H1 (cell line): ENCODE data around the gene TMC4. TPM values are rescaled to one million over a fixed set of nuclear protein-coding genes. Genes with fewer than 3 reads are reported as not detected.

Experiments used
- CTCF ChIA-PET: fragments of 300-600 bp; sonication (Branson Sonifier 250); formaldehyde crosslinking; loops from one replicate; lab custom pipeline; 2021; ENCODE audit not compliant: partially characterized antibody; lab: Charles Lee
- POLR2A ChIA-PET: fragments of 300-600 bp; sonication (Branson Sonifier 250); formaldehyde crosslinking; loops from one replicate; lab custom pipeline; 2021; ENCODE audit warnings: inconsistent platforms; ENCODE audit not compliant: partially characterized antibody; lab: Charles Lee
- DNase-seq, 2 experiments: peaks; one replicate each; pipeline versions ENCODE4 v3.0.0 to v3.0.0-alpha.2; 2010 to 2022; ENCODE audit warnings: low spot score in 2 of 2, low read depth in 1 of 2, mixed read lengths in 1 of 2
- FAIRE-seq: peaks from 2 replicates; lab custom pipeline; 2011; peaks lifted over from hg19 to GRCh38; lab: Jason Lieb, UNC
- H2AFZ ChIP-seq: 2 replicates; pipeline ENCODE4 v1.8.1; 2012; ENCODE audit warnings: low read length, inconsistent platforms
- H2AK5ac ChIP-seq: 2 replicates; pipeline ENCODE4 v1.6.1; 2013; ENCODE audit warnings: low read depth, low read length
- H2BK120ac ChIP-seq: replicated peaks from 2 replicates; pipeline ENCODE3; 2013; ENCODE audit warnings: low read depth, low read length, inconsistent platforms
- H2BK12ac ChIP-seq: 2 replicates; pipeline ENCODE4 v1.6.1; 2013; ENCODE audit warnings: low read depth, low read length
- H2BK15ac ChIP-seq: 2 replicates; pipeline ENCODE4 v1.6.1; 2013; ENCODE audit warnings: low read length
- H2BK20ac ChIP-seq: 2 replicates; pipeline ENCODE4 v1.6.1; 2013; ENCODE audit warnings: low read length
- H2BK5ac ChIP-seq: 2 replicates; pipeline ENCODE4 v1.6.1; 2013; ENCODE audit warnings: low read depth, low read length
- H3K14ac ChIP-seq: 2 replicates; pipeline ENCODE4 v1.6.1; 2013; ENCODE audit warnings: inconsistent platforms; ENCODE audit not compliant: insufficient read length
- H3K18ac ChIP-seq: 2 replicates; pipeline ENCODE4 v1.6.1; 2013; ENCODE audit warnings: low read length; ENCODE audit errors: extremely low read depth
- H3K23ac ChIP-seq: 2 replicates; pipeline ENCODE4 v1.6.1; 2013; ENCODE audit warnings: inconsistent platforms; ENCODE audit not compliant: insufficient read length
- H3K23me2 ChIP-seq: 2 replicates; pipeline ENCODE4 v1.6.1; 2013; ENCODE audit warnings: low read depth, low read length
- H3K27ac ChIP-seq: 2 replicates; pipeline ENCODE4 v1.6.1; 2011; ENCODE audit warnings: low read depth, low read length, inconsistent platforms
- H3K27me3 ChIP-seq, 4 experiments: replicated peaks in 1 of 4; 1 replicate in 1 of 4; 2 replicates in 3 of 4; pipeline versions ENCODE4 v1.6.1 to v1.8.1; 2011 to 2013; ENCODE audit warnings: low read length in 3 of 4, mild to moderate bottlenecking in 3 of 4, inconsistent platforms in 2 of 4, mixed read lengths in 2 of 4, moderate library complexity in 1 of 4; ENCODE audit not compliant: control insufficient read depth in 3 of 4, insufficient read depth in 3 of 4; ENCODE audit errors: extremely low read depth in 1 of 4
- H3K36me3 ChIP-seq, 4 experiments: 2 replicates each; pipeline versions ENCODE4 v1.6.1 to v1.8.1; 2011 to 2013; ENCODE audit warnings: mild to moderate bottlenecking in 4 of 4, low read length in 3 of 4, moderate library complexity in 2 of 4, control low read depth in 1 of 4, inconsistent platforms in 1 of 4; ENCODE audit not compliant: insufficient read depth in 4 of 4, control insufficient read depth in 2 of 4
- H3K4ac ChIP-seq: replicated peaks from 2 replicates; pipeline ENCODE3; 2013; ENCODE audit warnings: low read length, low read depth, mixed read lengths, inconsistent platforms; ENCODE audit not compliant: insufficient read length
- H3K4me1 ChIP-seq, 4 experiments: replicated peaks in 1 of 4; 1 replicate in 1 of 4; 2 replicates in 3 of 4; pipeline versions ENCODE4 v1.6.1 to v1.8.1; 2011 to 2013; ENCODE audit warnings: low read length in 3 of 4, inconsistent platforms in 2 of 4, mixed read lengths in 1 of 4; ENCODE audit not compliant: insufficient read depth in 4 of 4, control insufficient read depth in 3 of 4
- H3K4me2 ChIP-seq, 2 experiments: 2 replicates each; pipeline versions ENCODE4 v1.6.1 to v1.8.1; 2011 to 2013; ENCODE audit warnings: low read depth in 2 of 2, low read length in 2 of 2, control low read depth in 1 of 2, inconsistent platforms in 1 of 2, mild to moderate bottlenecking in 1 of 2; ENCODE audit not compliant: insufficient read depth in 1 of 2
- H3K4me3 ChIP-seq, 4 experiments: fragments of 200-600, 300-600 bp in 1 of 4; sonication (generic), shearing (Covaris generic), sonication (Bioruptor Twin) in 1 of 4; 2 replicates each; pipeline versions ENCODE4 v1.5.1 to v1.8.1; 2011 to 2016; ENCODE audit warnings: low read length in 4 of 4, low read depth in 3 of 4, control low read depth in 2 of 4, inconsistent platforms in 2 of 4, mild to moderate bottlenecking in 2 of 4, mixed read lengths in 1 of 4, moderate library complexity in 1 of 4; ENCODE audit not compliant: insufficient read depth in 2 of 4; ENCODE audit errors: extremely low read depth in 1 of 4
- H3K56ac ChIP-seq: replicated peaks from 2 replicates; pipeline ENCODE3; 2013; ENCODE audit warnings: low read depth, mild to moderate bottlenecking, mixed read lengths, low read length, inconsistent platforms; ENCODE audit not compliant: insufficient read length
- H3K79me1 ChIP-seq: 2 replicates; pipeline ENCODE4 v1.6.1; 2013; ENCODE audit warnings: low read depth, low read length, control low read depth
- H3K79me2 ChIP-seq, 2 experiments: 2 replicates each; pipeline versions ENCODE4 v1.6.1 to v1.8.1; 2012 to 2013; ENCODE audit warnings: low read length in 2 of 2, mild to moderate bottlenecking in 2 of 2, inconsistent platforms in 1 of 2; ENCODE audit not compliant: insufficient read depth in 2 of 2, control insufficient read depth in 1 of 2
- H3K9ac ChIP-seq, 4 experiments: replicated peaks in 1 of 4; 1 replicate in 1 of 4; 2 replicates in 3 of 4; pipeline versions ENCODE4 v1.6.1 to v1.8.1; 2011 to 2013; ENCODE audit warnings: low read depth in 3 of 4, low read length in 3 of 4, control low read depth in 2 of 4, mild to moderate bottlenecking in 2 of 4, moderate library complexity in 2 of 4, inconsistent platforms in 1 of 4; ENCODE audit errors: extremely low read depth in 1 of 4
- H3K9me3 ChIP-seq, 2 experiments: 2 replicates each; pipeline versions ENCODE4 v1.6.1 to v1.8.1; 2012 to 2013; ENCODE audit warnings: mild to moderate bottlenecking in 2 of 2, moderate library complexity in 2 of 2, control low read depth in 1 of 2, inconsistent platforms in 1 of 2, low read depth in 1 of 2, low read length in 1 of 2, mixed read lengths in 1 of 2; ENCODE audit not compliant: insufficient read depth in 2 of 2
- H4K20me1 ChIP-seq, 2 experiments: replicated peaks in 1 of 2; 2 replicates each; pipeline versions ENCODE3 to v1.8.1; 2011 to 2013; ENCODE audit warnings: inconsistent platforms in 2 of 2, low read length in 2 of 2, mild to moderate bottlenecking in 1 of 2; ENCODE audit not compliant: insufficient read depth in 2 of 2, control insufficient read depth in 1 of 2
- H4K5ac ChIP-seq: 2 replicates; pipeline ENCODE4 v1.6.1; 2013; ENCODE audit warnings: low read length, low read depth, mixed read lengths, inconsistent platforms; ENCODE audit not compliant: insufficient read length
- H4K8ac ChIP-seq: 2 replicates; pipeline ENCODE4 v1.8.0; 2013; ENCODE audit warnings: mild to moderate bottlenecking, moderate library complexity, low read length, inconsistent platforms; ENCODE audit not compliant: insufficient read depth; ENCODE audit errors: extremely low read depth
- H4K91ac ChIP-seq: replicated peaks from 2 replicates; pipeline ENCODE3; 2013; ENCODE audit warnings: low read length, mixed read lengths, inconsistent platforms; ENCODE audit not compliant: insufficient read length
- CHD1 ChIP-seq: IDR thresholded peaks from 2 replicates; pipeline ENCODE4 v1.6.1; 2012; ENCODE audit warnings: low read depth, low read length, improper control_type of control experiment
- E2F6 ChIP-seq: IDR thresholded peaks from 2 replicates; pipeline ENCODE4 v1.6.1; 2012; ENCODE audit warnings: inconsistent platforms
- GABPA ChIP-seq: IDR thresholded peaks from 2 replicates; pipeline ENCODE4 v1.6.1; 2011; ENCODE audit warnings: mild to moderate bottlenecking, low read length, moderate library complexity, borderline replicate concordance; ENCODE audit not compliant: insufficient read depth
- HDAC6 ChIP-seq: IDR thresholded peaks from one replicate; pipeline ENCODE4 v1.7.1; 2012; ENCODE audit warnings: low read depth, mild to moderate bottlenecking, inconsistent platforms, low read length, moderate library complexity
- KDM4A ChIP-seq: IDR thresholded peaks from one replicate; pipeline ENCODE4 v1.7.1; 2012; ENCODE audit warnings: low read depth, mild to moderate bottlenecking, moderate library complexity, low read length, inconsistent platforms; ENCODE audit not compliant: severe bottlenecking
- MAX ChIP-seq: IDR thresholded peaks from 2 replicates; pipeline ENCODE4 v1.6.1; 2012; ENCODE audit warnings: inconsistent platforms
- PHF8 ChIP-seq: fragments of 200-600 bp; sonication (generic); conservative IDR thresholded peaks from 2 replicates; pipeline ENCODE4 v1.7.1; 2012; ENCODE audit warnings: low read depth, mild to moderate bottlenecking, inconsistent platforms, low read length, moderate library complexity
- SAP30 ChIP-seq: fragments of 300-600 bp; sonication (generic); IDR thresholded peaks from 2 replicates; pipeline ENCODE4 v1.7.1; 2012; ENCODE audit warnings: low read length, moderate library complexity, mild to moderate bottlenecking, inconsistent platforms; ENCODE audit not compliant: insufficient read depth, insufficient replicate concordance
- WGBS, 2 experiments: shearing (Covaris generic) in 1 of 2; methylation state at CpG; one replicate each; pipeline versions ENCODE4 v1.1.6 to v1.1.7; 2013 to 2015; ENCODE audit warnings: low lambda C conversion rate in 2 of 2, mixed read lengths in 2 of 2, inconsistent platforms in 1 of 2, low coverage in 1 of 2, missing lambda C conversion rate in 1 of 2; ENCODE audit not compliant: insufficient replicate concordance in 2 of 2, insufficient coverage in 1 of 2, insufficient read length in 1 of 2; ENCODE audit errors: extremely low coverage in 1 of 2, missing lambda C conversion rate in 1 of 2; 5-methylcytosine and 5-hydroxymethylcytosine counted together
- polyA plus RNA-seq, 7 experiments: library from polyadenylated mRNA; depleted of rRNA in 3 of 7; stranded (reverse) in 5 of 7; unstranded in 2 of 7; fragments of >200 nt in 5 of 7; fragments of 200-250 nt in 2 of 7; gene quantifications; 1 replicate in 5 of 7; 2 replicates in 1 of 7; 4 replicates in 1 of 7; pipeline versions ENCODE4 v1.2.1 to v1.2.3, GENCODE V29; 2011 to 2013; ENCODE audit warnings: missing spikeins in 2 of 7, mixed read lengths in 2 of 7
- total RNA-seq: library from RNA; stranded (reverse); fragmentation: NEBNext Ultra II Directional; extraction: Animal tissue kit (Norgen Biotek cat#: 25700); gene quantifications from 2 replicates; pipeline ENCODE4 v1.2.1, GENCODE V29; 2021

Gene TMC4
- total and polyA plus RNA-seq, 2 of the 8 experiments (the other 6 are each of a cell fraction or from before 2014, with no cell fraction given): 5.5 to 6.3 TPM

- H3K4ac ChIP-seq: no peak within 1 kb of the TSS
- peak within 1 kb of the TSS; percentile 85 to 99 for H3K4me2 ChIP-seq
- DNase-seq (peak in 1 of 2 experiments; percentile 67), FAIRE-seq (no peak)
- no peak within 1 kb of the TSS for H3K14ac ChIP-seq
- peak within 1 kb of the TSS; percentile 66 for H3K56ac ChIP-seq
- peaks cover 0 to 26% (median 7%) of the 10 kb centered on the region in 4 experiments; a peak in 5 of 7 replicates for H3K4me1 ChIP-seq
- H2BK5ac ChIP-seq: peak within 1 kb of the TSS; percentile 89; the same call in 1 of the 2 replicates
- peaks cover 27 to 50% of the 10 kb centered on the region in 2 experiments for H3K79me2 ChIP-seq
- WGBS, 2 experiments: 3% methylated on average over 18 of the region's 103 CpGs; no CpG with 5 or more reads in 1 of the 2 experiments
- peak within 1 kb of the TSS; percentile 53 for H2AFZ ChIP-seq
- peaks cover 21 to 39% of the 10 kb centered on the region in 2 experiments for H4K20me1 ChIP-seq
- H3K23ac ChIP-seq: no peak within 1 kb of the TSS
- H3K9ac ChIP-seq: peak within 1 kb of the TSS; percentile 63 to 93 (median 86)
- peaks cover 3 to 9% of the 10 kb centered on the region in 2 experiments; a peak in 3 of 4 replicates for H3K9me3 ChIP-seq
- peaks cover 23% of the 10 kb centered on the region for H3K79me1 ChIP-seq
- peak within 1 kb of the TSS; percentile 24; the same call in 1 of the 2 replicates for H3K18ac ChIP-seq
- peak within 1 kb of the TSS; percentile 95; the same call in 1 of the 2 replicates for H4K8ac ChIP-seq
- H2BK120ac ChIP-seq: no peak within 1 kb of the TSS
- no peak within 1 kb of the TSS for H2BK20ac ChIP-seq
- ChIA-PET CTCF (interaction anchor here (0.6 to 2.8 kb wide), 8 partner anchors 10 to 317 kb away, joined by 3 to 10 read pairs (median 3); no protein-coding TSS in a partner anchor), POLR2A (interaction anchor here (0.8 to 15.7 kb wide), 24 partner anchors 9 to 270 kb away, joined by 3 to 348 read pairs (median 5); partner anchors contain the start of genes LENG1, MBOAT7, MYADM and NDUFA3)
- peaks cover under 1 to 14% (median 8%) of the 10 kb centered on the region in 4 experiments; a peak in 5 of 8 replicates for H3K36me3 ChIP-seq
- no peaks in the 10 kb centered on the region for H3K27me3 ChIP-seq
- no peak within 1 kb of the TSS for H2AK5ac ChIP-seq
- H3K27ac ChIP-seq: peak within 1 kb of the TSS; percentile 90
- no peak within 1 kb of the TSS for H4K5ac ChIP-seq
- peak within 1 kb of the TSS; percentile 68 to 84 (median 84) for H3K4me3 ChIP-seq
- H3K23me2 ChIP-seq: peaks cover 17% of the 10 kb centered on the region
- H2BK12ac ChIP-seq: no peak within 1 kb of the TSS
- no peak within 1 kb of the TSS for H4K91ac ChIP-seq
- H2BK15ac ChIP-seq: no peak within 1 kb of the TSS
- no peak for TF ChIP-seq KDM4A
- peak; percentile 82 for TF ChIP-seq CHD1
- TF ChIP-seq MAX: no peak
- no peak for TF ChIP-seq GABPA
- no peak for TF ChIP-seq SAP30
- no peak for TF ChIP-seq HDAC6
- TF ChIP-seq E2F6: no peak
- TF ChIP-seq PHF8: peak; percentile 95
Measured at GRCh38 chr19:54137699-54138488, 35.1 kb downstream of the TMC4 start, which contains the start of gene CNOT3. Gene CNOT3 (plus strand): TSS chr19:54137762. CDS start chr19:54142979, 5,217 bp downstream.
